Measurements from ENCODE around the gene ABCA10. TPM values are rescaled to one million over a fixed set of nuclear protein-coding genes. Genes with fewer than 3 reads are reported as not detected.

The ABCA10 gene
- total and polyA plus RNA-seq, 2 experiments from 2014 or later: not detected

DNA sequence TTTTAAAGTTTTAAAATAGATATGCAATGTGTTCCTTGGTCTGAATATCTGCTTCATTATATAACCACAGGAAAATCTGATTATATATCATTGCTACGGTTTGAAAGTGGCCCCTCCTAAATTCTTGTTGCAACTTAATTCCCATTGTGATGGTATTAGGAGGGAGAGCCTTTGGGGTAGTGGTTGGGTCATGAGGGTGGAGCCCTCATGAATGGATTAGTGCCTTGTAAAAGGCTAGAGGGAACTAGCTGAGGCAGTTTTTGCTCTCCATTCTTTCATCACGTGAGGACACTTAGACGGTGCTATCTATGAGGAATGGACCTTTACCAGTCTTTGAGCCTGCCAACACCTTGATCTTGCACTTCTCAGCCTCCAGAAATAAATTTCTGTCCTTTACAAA lies 94.5 kb downstream of the ABCA10 start:
- H2AFZ ChIP-seq: no peak overlapping the region
- H3K79me2 ChIP-seq (replicated peaks; ENCODE audit: insufficient read depth): no peaks in the 10 kb centered on the region
- TF ChIP-seq ZNF331 (CRISPR knock-in tag; IDR thresholded peaks at IDR 0.05; ENCODE audit: low read depth) (no peak), CTCF (conservative IDR thresholded peaks at IDR 0.05; ENCODE audit: low read depth in 2 of 2) (no peak), JUNB (IDR thresholded peaks at IDR 0.05; ENCODE audit: unreplicated experiment) (no peak), EZH2 (IDR thresholded peaks at IDR 0.05; ENCODE audit: low read depth, unreplicated experiment) (no peak), POLR2AphosphoS5 (IDR thresholded peaks at IDR 0.05; ENCODE audit: low read depth) (no peak), EZH2phosphoT487 (IDR thresholded peaks at IDR 0.05; ENCODE audit: unreplicated experiment) (no peak), ZNF114 (CRISPR knock-in tag; IDR thresholded peaks at IDR 0.05) (no peak), NANOG (IDR thresholded peaks at IDR 0.05; ENCODE audit: borderline replicate concordance) (no peak), STAT1 (IDR thresholded peaks at IDR 0.05; ENCODE audit: unreplicated experiment) (no peak), CREB1 (CRISPR knock-in tag; IDR thresholded peaks at IDR 0.05; ENCODE audit: low read depth) (no peak)
- TF ChIP-seq, protein P1, sequence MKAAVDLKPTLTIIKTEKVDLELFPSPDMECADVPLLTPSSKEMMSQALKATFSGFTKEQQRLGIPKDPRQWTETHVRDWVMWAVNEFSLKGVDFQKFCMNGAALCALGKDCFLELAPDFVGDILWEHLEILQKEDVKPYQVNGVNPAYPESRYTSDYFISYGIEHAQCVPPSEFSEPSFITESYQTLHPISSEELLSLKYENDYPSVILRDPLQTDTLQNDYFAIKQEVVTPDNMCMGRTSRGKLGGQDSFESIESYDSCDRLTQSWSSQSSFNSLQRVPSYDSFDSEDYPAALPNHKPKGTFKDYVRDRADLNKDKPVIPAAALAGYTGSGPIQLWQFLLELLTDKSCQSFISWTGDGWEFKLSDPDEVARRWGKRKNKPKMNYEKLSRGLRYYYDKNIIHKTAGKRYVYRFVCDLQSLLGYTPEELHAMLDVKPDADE (IDR thresholded peaks at IDR 0.05): no peak
- TF ChIP-seq, protein P2, sequence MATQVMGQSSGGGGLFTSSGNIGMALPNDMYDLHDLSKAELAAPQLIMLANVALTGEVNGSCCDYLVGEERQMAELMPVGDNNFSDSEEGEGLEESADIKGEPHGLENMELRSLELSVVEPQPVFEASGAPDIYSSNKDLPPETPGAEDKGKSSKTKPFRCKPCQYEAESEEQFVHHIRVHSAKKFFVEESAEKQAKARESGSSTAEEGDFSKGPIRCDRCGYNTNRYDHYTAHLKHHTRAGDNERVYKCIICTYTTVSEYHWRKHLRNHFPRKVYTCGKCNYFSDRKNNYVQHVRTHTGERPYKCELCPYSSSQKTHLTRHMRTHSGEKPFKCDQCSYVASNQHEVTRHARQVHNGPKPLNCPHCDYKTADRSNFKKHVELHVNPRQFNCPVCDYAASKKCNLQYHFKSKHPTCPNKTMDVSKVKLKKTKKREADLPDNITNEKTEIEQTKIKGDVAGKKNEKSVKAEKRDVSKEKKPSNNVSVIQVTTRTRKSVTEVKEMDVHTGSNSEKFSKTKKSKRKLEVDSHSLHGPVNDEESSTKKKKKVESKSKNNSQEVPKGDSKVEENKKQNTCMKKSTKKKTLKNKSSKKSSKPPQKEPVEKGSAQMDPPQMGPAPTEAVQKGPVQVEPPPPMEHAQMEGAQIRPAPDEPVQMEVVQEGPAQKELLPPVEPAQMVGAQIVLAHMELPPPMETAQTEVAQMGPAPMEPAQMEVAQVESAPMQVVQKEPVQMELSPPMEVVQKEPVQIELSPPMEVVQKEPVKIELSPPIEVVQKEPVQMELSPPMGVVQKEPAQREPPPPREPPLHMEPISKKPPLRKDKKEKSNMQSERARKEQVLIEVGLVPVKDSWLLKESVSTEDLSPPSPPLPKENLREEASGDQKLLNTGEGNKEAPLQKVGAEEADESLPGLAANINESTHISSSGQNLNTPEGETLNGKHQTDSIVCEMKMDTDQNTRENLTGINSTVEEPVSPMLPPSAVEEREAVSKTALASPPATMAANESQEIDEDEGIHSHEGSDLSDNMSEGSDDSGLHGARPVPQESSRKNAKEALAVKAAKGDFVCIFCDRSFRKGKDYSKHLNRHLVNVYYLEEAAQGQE (IDR thresholded peaks at IDR 0.05; ENCODE audit: unreplicated experiment): no peak
- TF ChIP-seq, protein P3, sequence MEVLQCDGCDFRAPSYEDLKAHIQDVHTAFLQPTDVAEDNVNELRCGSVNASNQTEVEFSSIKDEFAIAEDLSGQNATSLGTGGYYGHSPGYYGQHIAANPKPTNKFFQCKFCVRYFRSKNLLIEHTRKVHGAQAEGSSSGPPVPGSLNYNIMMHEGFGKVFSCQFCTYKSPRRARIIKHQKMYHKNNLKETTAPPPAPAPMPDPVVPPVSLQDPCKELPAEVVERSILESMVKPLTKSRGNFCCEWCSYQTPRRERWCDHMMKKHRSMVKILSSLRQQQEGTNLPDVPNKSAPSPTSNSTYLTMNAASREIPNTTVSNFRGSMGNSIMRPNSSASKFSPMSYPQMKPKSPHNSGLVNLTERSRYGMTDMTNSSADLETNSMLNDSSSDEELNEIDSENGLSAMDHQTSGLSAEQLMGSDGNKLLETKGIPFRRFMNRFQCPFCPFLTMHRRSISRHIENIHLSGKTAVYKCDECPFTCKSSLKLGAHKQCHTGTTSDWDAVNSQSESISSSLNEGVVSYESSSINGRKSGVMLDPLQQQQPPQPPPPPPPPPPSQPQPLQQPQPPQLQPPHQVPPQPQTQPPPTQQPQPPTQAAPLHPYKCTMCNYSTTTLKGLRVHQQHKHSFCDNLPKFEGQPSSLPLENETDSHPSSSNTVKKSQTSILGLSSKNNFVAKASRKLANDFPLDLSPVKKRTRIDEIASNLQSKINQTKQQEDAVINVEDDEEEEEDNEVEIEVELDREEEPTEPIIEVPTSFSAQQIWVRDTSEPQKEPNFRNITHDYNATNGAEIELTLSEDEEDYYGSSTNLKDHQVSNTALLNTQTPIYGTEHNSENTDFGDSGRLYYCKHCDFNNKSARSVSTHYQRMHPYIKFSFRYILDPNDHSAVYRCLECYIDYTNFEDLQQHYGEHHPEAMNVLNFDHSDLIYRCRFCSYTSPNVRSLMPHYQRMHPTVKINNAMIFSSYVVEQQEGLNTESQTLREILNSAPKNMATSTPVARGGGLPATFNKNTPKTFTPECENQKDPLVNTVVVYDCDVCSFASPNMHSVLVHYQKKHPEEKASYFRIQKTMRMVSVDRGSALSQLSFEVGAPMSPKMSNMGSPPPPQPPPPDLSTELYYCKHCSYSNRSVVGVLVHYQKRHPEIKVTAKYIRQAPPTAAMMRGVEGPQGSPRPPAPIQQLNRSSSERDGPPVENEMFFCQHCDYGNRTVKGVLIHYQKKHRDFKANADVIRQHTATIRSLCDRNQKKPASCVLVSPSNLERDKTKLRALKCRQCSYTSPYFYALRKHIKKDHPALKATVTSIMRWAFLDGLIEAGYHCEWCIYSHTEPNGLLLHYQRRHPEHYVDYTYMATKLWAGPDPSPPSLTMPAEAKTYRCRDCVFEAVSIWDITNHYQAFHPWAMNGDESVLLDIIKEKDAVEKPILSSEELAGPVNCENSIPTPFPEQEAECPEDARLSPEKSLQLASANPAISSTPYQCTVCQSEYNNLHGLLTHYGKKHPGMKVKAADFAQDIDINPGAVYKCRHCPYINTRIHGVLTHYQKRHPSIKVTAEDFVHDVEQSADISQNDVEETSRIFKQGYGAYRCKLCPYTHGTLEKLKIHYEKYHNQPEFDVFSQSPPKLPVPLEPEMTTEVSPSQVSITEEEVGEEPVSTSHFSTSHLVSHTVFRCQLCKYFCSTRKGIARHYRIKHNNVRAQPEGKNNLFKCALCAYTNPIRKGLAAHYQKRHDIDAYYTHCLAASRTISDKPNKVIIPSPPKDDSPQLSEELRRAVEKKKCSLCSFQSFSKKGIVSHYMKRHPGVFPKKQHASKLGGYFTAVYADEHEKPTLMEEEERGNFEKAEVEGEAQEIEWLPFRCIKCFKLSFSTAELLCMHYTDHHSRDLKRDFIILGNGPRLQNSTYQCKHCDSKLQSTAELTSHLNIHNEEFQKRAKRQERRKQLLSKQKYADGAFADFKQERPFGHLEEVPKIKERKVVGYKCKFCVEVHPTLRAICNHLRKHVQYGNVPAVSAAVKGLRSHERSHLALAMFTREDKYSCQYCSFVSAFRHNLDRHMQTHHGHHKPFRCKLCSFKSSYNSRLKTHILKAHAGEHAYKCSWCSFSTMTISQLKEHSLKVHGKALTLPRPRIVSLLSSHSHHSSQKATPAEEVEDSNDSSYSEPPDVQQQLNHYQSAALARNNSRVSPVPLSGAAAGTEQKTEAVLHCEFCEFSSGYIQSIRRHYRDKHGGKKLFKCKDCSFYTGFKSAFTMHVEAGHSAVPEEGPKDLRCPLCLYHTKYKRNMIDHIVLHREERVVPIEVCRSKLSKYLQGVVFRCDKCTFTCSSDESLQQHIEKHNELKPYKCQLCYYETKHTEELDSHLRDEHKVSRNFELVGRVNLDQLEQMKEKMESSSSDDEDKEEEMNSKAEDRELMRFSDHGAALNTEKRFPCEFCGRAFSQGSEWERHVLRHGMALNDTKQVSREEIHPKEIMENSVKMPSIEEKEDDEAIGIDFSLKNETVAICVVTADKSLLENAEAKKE (CRISPR knock-in tag; IDR thresholded peaks at IDR 0.05): no peak
- H3K27me3 Mint-ChIP-seq (ENCODE audit: insufficient read depth, low read depth, poor library complexity): no peaks in the 10 kb centered on the region
- no peaks in the 10 kb centered on the region for H3K27me3 ChIP-seq (ENCODE audit: insufficient read depth)
- no peak overlapping the region for H3K4me3 Mint-ChIP-seq
- no peaks in the 10 kb centered on the region for H3K36me3 ChIP-seq (ENCODE audit: insufficient read depth)
- H3K9me3 Mint-ChIP-seq: no peaks in the 10 kb centered on the region
- H3K27ac Mint-ChIP-seq: no peak overlapping the region
- H4K20me1 ChIP-seq (replicated peaks; ENCODE audit: insufficient read depth): no peaks in the 10 kb centered on the region
- DNase-seq (ENCODE audit: low spot score) (no peak), ATAC-seq (no peak)
- H3K27ac ChIP-seq (ENCODE audit: low read depth): no peak overlapping the region
- no peak overlapping the region for H3K4me3 ChIP-seq
- peaks cover 5% of the 10 kb centered on the region; the same call in 1 of the 2 replicates for H3K9me2 ChIP-seq (ENCODE audit: insufficient read depth)
- H3K36me3 Mint-ChIP-seq (ENCODE audit: low read depth): no peaks in the 10 kb centered on the region
- no peaks in the 10 kb centered on the region for H3K4me1 ChIP-seq (ENCODE audit: insufficient read depth)
- peaks cover 6% of the 10 kb centered on the region; the same call in 2 of the 3 replicates for H3K4me1 Mint-ChIP-seq
- H3K4me2 ChIP-seq: no peak overlapping the region
- H3F3A ChIP-seq (replicated peaks; ENCODE audit: low read depth): no peaks in the 10 kb centered on the region
